NCI-H748 treated with DMSO at 0.1 percent for 48 hours (cell line): ENCODE results near the gene ATG9B.
"Not testable (repeated sequence)": the region's sequence is repeated elsewhere in the genome, so short reads cannot be mapped to it uniquely, and the experiment has no call there.

ENCODE experiments used
- DNase-seq: peaks from one replicate; lab custom pipeline; 2025; lab: John Stamatoyannopoulos, UW

ATG9B gene

DNA sequence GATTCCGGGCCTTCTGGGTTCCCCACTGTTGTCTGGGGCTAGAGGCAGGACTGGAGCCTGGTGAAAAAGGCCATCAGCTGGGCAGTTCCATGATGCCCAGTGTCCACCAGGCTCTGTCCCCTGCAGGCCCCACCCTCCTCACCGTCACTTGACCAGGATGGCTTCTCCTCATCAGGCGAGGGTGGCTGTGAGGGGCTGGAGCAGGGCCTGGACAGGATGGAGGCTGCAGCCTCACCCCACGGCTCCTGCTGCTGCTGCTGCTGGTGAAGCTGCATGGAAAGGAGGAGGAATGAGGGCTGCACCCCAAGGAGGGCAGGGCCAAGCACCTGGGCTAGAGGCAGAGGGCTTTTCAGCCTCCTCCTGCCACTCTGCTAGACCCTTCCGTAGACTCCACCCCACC is 8.3 kb downstream of the ATG9B start:
- DNase-seq = no peak

DNA sequence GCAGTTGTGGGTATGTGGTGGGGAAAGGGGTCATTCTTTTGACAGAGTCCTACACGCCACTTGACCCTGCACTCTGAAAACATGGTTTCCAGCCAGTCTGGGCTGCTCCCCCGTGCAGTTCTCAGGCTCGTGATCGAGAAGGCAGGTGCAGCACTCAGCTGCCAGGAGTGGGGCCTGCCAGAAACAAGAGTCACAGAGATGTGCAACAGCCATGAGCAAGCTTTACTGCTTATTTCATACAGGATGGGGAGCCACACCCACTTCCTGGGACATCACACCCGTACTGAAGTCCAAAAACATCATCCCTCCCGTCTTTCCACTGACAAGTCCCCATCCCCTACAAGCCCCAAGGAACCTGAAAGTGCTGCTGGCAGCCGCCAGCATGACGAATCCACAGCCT is 9.3 kb downstream of the ATG9B start:
- DNase-seq = no peak

DNA sequence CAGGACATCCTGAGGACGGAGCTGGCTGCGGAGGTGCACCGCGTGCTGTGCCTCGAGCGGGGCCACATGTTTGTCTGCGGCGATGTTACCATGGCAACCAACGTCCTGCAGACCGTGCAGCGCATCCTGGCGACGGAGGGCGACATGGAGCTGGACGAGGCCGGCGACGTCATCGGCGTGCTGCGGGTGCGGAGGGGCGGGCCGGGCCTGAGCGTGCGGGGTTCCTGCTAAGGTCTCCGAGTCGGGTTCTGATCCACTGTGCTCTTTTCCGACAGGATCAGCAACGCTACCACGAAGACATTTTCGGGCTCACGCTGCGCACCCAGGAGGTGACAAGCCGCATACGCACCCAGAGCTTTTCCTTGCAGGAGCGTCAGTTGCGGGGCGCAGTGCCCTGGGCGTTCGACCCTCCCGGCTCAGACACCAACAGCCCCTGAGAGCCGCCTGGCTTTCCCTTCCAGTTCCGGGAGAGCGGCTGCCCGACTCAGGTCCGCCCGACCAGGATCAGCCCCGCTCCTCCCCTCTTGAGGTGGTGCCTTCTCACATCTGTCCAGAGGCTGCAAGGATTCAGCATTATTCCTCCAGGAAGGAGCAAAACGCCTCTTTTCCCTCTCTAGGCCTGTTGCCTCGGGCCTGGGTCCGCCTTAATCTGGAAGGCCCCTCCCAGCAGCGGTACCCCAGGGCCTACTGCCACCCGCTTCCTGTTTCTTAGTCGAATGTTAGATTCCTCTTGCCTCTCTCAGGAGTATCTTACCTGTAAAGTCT is 10.4 kb downstream of the ATG9B start:
- DNase-seq = no peak

DNA sequence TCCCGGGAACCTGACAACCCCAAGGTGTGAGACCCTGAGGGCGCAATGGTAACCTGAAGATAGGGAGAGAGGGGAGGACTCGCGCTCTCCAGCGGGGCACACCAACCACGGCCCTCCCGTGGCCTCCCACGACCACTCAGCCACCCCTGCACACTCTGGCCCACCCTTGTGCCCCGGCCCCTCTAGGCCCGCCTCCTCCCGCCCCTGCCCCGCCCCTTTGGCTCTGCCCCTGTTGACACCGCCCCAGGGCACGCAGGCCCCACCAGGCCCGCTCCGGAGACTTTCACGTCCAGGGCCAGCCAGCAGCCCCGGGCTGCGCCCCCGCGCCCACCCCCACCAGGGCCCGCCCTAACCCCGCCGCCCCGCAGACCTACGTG is 10.9 kb downstream of the ATG9B start:
- no peak for DNase-seq

DNA sequence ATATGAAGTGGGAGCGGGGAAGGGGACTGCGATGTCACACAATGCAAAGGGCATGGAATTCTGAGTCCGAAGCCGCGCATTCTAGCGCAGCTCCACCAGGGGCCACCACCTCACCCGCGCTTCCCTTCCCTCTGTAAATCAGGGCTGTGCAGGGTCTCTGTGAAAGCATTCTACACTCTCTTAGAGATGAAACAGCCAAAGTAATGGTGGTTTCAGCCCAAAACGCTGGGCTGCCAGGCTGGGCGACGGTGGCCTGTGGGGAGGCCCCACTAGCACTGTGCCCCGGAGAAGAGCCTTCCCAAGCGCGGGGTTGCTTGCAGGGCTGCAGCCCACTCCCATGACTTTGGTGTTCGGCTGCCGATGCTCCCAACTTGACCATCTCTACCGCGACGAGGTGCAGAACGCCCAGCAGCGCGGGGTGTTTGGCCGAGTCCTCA is 11.4 kb downstream of the ATG9B start:
- DNase-seq = no peak

DNA sequence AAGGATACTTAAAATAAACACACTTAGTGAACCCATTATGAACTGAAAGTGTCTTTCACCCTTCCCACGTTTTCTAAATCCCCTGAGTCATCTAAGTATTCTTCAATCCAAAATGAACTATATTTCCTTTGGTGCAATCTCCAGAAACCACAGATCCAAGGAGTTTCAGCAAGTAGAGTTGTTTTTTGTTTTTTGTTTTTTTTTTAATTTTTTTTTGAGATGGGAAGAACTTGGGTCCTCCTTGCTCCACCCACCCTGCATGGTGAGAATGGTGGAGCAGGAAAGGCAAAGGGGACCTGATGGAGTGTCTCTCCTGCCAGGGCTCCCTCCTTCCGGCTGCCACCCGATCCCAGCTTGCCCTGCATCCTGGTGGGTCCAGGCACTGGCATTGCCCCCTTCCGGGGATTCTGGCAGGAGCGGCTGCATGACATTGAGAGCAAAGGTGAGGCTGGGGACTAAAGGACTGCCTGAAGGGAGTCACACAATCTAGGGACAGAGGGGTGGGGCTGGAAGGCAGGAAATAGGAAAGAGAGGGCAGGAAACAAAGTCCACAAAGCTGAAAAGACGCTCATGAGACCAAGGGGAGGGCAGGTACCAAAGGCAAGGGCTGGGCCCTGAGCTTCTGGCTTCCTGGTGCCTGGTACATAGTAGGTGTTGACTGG is 12.1 kb downstream of the ATG9B start:
- DNase-seq = no peak

DNA sequence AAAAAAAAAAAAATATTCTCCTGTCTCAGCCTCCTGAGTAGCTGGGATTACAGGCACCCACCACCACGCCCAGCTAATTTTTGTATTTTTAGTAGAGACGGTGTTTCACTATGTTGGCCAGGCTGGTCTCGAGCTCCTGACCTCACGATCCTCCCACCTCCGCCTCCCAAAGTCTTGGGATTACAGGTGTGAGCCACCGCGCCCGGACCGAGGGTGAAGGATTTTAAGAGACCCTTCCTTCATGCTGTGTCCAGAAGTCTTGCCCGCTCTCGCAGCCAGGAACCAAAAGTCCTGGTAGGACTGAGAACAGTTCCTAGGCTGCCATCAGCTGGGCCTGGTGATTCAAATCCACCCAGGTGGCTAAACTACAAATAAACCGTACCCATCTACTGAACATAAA is 12.7 kb downstream of the ATG9B start:
- DNase-seq = not testable (repeated sequence)

DNA sequence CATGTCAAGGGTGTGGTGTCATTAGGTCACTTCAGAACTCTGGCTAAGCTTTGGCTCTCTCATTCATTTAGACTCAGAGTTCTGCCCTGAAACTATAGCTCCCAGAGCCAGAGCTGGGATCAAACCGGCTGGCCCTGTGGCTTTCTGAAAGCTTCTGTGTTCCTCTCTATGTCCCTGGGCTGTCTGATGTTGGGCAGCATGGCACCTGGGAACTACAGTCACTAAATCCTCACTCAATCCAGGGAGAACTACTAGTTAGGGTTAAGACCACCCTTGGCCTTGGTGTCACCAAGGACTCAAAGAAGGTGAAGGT is 13.2 kb downstream of the ATG9B start:
- no peak for DNase-seq

DNA sequence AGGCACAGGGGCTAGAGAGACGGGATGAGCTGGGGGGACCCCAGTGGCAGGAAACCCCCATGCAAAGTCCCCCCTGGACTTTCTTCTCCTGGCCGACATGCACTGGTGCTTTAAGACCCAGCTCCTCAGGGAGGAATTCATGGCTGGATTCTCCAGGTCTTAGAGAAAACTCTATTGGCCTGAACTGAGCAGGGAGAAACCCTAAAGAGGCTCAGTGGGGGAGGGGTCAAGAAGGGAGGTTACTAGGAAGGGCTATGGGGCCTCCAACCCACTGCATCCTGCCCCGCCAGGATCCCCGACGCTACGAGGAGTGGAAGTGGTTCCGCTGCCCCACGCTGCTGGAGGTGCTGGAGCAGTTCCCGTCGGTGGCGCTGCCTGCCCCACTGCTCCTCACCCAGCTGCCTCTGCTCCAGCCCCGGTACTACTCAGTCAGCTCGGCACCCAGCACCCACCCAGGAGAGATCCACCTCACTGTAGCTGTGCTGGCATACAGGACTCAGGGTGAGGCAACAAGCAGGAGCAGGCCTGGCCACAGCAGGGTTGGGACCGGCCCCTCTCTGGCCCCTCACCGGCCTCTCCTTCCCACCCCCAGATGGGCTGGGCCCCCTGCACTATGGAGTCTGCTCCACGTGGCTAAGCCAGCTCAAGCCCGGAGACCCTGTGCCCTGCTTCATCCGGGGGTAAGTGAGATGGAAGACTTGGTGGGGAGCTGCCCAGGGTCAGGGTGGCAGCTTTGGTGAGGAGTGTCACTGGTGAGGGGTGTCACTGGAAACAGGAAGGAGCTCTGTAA is 13.8 kb downstream of the ATG9B start:
- DNase-seq = no peak

DNA sequence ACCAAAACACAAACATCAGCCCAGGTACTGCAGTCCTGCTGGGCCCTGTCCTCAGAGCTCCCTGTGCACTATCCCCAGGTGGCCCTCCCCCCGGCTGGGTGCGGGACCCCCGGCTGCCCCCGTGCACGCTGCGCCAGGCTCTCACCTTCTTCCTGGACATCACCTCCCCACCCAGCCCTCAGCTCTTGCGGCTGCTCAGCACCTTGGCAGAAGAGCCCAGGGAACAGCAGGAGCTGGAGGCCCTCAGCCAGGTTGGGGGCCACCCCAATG is 14.3 kb downstream of the ATG9B start:
- no peak for DNase-seq

DNA sequence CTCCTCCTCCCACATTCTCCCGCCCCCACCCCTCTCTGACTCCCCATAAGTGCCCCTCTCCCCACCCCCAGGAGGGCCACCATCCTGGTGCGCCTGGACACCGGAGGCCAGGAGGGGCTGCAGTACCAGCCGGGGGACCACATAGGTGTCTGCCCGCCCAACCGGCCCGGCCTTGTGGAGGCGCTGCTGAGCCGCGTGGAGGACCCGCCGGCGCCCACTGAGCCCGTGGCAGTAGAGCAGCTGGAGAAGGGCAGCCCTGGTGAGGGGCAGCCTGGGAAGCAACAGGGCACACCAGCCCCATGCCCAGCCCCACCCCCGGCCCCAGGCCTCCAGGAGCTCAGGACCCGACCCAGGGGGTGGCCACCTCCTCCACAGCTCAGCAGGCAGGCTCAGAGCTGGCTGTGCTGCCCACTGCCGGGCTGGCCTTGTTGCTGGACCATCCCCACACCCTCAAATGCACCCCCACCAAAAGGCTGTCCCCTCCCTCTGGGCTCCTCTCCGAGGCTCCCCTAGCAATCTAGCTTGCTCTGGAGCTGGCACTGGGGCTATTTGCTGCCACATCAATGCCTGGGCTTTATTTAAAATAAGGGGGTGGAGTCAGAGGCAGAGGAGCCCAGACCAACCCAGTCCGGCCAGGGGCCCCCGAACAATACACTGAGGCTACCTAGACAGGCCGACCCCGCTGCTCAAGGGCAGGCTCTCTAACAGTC is 14.8 kb downstream of the ATG9B start:
- no peak for DNase-seq

DNA sequence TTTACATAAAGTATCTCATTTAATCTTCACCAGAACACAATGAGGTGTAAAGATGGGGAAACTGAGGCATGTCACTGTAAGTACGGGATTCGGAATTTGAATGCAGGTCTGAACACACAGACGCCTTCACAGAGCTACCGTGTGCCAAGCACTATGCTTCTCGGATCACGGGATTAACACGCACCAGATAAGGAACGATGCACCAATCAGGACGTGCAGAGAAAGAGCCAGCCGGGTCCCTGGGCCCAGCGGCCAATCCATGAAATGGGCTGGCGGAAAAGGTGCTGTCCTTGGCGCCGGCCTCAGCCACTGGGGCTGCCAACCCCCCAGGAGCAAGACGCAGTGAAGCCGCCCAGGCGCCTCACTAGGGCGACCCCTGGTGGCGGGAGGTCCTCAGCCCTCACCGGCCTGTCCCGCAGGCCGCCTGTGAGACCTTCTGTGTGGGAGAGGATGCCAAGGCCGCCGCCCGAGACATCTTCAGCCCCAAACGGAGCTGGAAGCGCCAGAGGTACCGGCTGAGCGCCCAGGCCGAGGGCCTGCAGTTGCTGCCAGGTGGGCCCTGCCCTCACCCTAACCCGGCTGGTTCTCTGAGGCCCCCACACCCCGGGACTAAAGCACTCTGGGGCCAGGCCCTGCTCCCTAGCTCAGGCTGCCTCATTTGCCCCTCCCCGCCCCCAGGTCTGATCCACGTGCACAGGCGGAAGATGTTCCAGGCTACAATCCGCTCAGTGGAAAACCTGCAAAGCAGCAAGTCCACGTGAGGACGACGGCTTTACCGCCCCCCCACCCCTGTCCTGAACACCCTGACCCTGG is 15.6 kb downstream of the ATG9B start:
- DNase-seq = no peak

DNA sequence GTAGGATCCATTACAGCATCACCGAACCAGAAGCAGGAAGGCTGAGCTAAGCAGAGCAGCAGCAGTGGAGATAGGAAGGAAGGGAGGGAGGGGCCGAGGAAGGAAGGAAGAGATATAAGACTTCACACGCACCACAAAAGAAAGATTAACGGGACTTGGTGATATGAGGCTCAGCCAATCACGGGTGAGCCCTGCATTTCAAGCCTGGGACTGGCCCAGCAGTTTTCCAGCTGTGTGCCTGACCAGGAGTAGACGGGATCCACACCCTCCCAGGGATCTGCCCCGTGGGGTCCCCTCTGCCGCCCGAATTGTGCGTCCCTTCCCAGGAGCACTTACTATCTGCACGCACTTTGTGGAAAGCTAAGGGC is 16.2 kb downstream of the ATG9B start:
- DNase-seq = no peak

DNA sequence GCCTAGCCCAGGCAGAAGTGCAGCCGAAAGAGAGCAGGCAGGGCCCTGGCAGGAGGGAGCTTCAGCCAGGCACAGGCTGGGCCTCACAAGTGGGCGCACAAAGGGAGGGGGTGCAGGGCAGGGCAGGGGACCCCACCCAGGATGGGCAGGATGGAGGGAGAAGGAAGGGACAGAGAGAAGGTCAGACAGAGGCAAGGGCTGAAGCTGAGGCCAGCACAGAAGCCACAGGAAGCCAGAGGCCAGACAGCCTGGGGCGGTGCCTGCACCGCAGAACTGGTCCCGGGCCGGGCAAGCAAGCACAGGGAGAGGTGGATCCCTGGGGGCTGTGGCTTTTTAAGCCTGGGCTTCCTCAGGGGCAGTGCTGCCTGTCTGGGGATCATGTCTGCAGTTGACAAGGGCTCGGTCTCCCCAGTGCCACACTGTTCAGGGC is 16.8 kb downstream of the ATG9B start:
- DNase-seq = no peak

DNA sequence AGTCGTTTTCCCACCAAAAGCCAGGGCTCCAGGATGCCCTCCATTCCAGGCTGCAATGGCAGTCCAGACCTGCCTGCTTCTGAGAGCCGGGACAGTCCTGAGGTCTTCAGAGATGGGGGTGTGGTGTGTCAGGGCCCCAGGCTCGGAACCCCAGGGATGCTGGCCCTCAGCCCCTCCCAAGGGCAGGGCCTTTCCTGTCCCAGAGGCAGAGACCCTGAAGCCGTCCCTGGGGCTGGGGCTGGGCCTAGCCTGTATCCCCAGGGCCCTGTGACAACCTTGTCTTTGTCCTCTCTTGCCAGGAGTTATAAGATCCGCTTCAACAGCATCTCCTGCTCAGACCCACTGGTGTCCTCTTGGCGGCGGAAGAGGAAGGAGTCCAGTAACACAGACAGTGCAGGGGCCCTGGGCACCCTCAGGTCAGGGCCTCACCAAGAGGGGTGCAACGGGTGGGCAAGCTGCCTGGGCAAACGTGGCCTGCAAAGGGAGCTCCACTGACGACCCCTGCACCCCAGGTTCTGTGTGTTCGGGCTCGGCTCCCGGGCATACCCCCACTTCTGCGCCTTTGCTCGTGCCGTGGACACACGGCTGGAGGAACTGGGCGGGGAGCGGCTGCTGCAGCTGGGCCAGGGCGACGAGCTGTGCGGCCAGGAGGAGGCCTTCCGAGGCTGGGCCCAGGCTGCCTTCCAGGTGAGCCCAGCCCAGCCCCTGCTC is 17.5 kb downstream of the ATG9B start:
- no peak for DNase-seq

DNA sequence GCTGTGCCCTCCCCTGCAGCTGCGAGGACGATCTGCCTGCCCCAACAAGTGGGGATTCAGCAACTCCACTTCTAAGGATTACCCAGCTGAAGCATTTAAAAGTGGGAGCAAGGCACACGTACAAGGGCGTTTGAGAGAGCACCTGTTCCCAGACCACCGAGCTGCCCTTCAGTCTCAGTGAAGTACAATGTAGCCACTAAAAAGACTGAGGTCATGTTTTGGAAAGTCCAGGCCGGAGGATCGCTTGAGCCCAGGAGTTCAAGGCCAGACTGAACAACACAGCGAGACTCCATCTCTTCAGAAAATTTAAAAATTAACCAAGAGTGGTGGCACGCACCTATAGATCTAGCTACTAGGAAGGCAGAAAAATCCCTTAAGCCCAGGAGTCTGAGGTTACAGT is 18.7 kb downstream of the ATG9B start:
- DNase-seq = no peak

DNA sequence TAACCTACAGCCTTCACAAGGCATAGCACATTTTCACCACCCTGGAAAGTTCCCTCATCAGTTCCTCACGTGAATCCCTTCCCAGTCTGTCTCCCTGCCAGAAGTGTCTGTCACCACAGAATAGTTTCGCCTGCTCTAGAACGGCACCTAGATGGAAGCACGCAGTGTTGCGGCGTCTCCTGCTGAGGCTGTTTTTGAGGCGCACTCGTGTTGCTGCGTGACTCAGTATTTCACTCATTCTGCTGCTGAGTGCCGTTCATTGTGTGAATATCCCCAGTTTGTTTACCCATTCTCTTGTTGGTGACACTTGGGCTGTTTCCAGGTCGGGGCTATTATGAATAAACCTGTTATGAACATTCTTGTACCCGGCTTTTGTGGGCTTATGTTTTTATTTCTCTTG is 20.7 kb downstream of the ATG9B start:
- peak; percentile 47 for DNase-seq

DNA sequence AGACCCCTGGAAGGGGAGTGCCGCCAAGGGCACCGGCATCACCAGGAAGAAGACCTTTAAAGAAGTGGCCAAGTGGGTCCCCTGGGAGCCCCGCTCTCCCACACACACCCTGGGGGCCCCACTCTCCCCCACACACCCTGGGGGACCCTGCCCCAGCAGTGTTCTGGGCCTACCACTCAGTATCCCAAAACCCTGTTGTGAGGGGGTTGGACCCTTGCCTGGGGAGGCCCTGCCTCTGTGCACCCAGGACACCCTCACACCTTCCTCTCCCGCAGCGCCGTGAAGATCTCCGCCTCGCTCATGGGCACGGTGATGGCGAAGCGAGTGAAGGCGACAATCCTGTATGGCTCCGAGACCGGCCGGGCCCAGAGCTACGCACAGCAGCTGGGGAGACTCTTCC is 22.7 kb downstream of the ATG9B start:
- no peak for DNase-seq

DNA sequence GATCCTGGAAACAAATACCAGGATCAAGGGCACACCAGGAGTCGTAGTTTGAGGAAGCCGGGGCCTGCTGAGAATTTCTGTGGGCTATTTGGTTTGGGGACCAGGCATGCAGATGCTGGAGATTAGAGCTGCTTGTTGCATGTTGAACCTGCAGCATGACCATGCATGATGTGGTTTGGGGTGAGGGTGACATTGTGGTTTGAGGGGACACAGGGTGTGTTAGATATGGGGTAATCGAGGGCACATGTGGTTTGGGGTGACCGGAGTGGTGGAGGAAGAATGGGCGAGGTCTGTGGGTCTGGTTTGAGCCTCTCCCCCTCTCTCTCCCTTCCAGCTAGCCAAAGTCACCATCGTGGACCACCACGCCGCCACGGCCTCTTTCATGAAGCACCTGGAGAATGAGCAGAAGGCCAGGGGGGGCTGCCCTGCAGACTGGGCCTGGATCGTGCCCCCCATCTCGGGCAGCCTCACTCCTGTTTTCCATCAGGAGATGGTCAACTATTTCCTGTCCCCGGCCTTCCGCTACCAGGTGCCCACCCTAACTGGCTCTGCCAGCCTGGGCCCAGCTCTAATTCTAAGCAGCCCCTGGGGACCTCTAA is 23.3 kb downstream of the ATG9B start:
- no peak for DNase-seq

DNA sequence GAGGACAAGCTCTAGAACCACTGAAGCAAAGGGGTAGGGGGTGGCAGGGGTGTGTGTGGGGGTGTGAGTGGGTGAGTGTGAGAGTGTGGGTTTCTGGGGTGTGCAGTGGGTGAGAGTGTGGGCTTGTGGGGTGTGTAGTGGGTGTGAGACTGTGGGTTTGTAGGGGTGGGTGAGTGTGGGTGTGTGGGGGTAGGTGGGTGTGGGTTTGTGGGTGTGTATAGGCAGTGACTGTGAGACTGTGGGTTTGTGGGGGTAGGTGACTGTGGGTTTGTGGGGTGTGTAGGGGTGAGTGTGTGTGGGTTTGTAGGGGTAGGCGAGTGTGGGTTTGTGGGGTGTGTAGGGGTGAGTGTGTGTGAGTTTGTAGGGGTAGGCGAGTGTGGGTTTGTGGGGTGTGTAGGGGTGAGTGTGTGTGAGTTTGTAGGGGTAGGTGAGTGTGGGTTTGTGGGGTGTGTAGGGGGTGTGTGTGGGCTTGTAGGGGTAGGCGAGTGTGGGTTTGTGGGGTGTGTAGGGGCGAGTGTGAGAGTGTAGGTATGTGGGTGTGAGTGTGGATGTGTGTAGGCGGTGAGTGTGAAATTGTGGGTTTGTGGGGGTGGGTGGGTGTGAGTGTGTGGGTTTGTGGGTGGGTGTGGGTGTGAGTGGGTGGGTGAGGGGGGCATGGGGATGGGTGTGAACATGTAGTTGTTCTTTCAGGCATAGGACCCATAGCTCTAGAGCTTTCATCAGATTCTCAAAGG is 24.6 kb downstream of the ATG9B start:
- no peak for DNase-seq
